Calu3 (cell line): ENCODE results near the gene KCNIP2. TPM values are rescaled to one million over a fixed set of nuclear protein-coding genes. Genes with fewer than 3 reads are reported as not detected.

Experiments used
- BruUV-seq: library from RNA; stranded (reverse); fragments of 400-500 nt; replicated peaks from 2 replicates; lab custom pipeline; 2021; lab: Mats Ljungman, UMichigan
- CTCF ChIA-PET: fragments of 300-600 bp; sonication (Branson Sonifier 250); formaldehyde crosslinking; loops from one replicate; lab custom pipeline; 2022; ENCODE audit warnings: antibody characterized with exemption; lab: Charles Lee
- DNase-seq: peaks from one replicate; pipeline ENCODE4 v3.0.0; 2022
- H3K27ac Mint-ChIP-seq: one replicate; pipeline ENCODE4 v1.8.0; 2022; ENCODE audit warnings: mixed read lengths; ENCODE audit not compliant: unreplicated experiment
- H3K27me3 Mint-ChIP-seq: one replicate; pipeline ENCODE4 v1.8.0; 2022; ENCODE audit warnings: mixed read lengths; ENCODE audit not compliant: unreplicated experiment
- H3K36me3 Mint-ChIP-seq: one replicate; pipeline ENCODE4 v1.8.0; 2022; ENCODE audit warnings: mild to moderate bottlenecking, moderate library complexity, mixed read lengths; ENCODE audit not compliant: insufficient read depth, unreplicated experiment
- H3K4me1 Mint-ChIP-seq: one replicate; pipeline ENCODE4 v1.8.0; 2022; ENCODE audit warnings: mild to moderate bottlenecking, low read depth, mixed read lengths; ENCODE audit not compliant: unreplicated experiment
- H3K4me3 Mint-ChIP-seq: one replicate; pipeline ENCODE4 v1.8.0; 2022; ENCODE audit warnings: mild to moderate bottlenecking, low read depth, moderate library complexity, mixed read lengths; ENCODE audit not compliant: unreplicated experiment
- H3K9me3 Mint-ChIP-seq: one replicate; pipeline ENCODE4 v1.8.0; 2022; ENCODE audit warnings: low read depth, mixed read lengths; ENCODE audit not compliant: unreplicated experiment
- CTCF ChIP-seq: fragments of 200-600 bp; IDR thresholded peaks from one replicate; pipeline ENCODE4 v1.8.0; 2022; ENCODE audit warnings: antibody characterized with exemption; ENCODE audit not compliant: unreplicated experiment
- intact Hi-C: fragments of 100-400 bp; cut with micrococcal nuclease; formaldehyde crosslinking; loops from one replicate; pipeline ENCODE4 v1.10.0; 2022; ENCODE audit not compliant: unreplicated experiment
- total RNA-seq: library from RNA; stranded (reverse); gene quantifications from 2 replicates; pipeline ENCODE4 v1.2.3, GENCODE V29; 2022

Gene KCNIP2
- total RNA-seq, 1 experiment from 2014 or later = 4.8 TPM

GRCh38 chr10:101888251-101888949 lies 44.8 kb upstream of the KCNIP2 start:
- no peak for TF ChIP-seq CTCF
- Mint-ChIP-seq H3K4me1 (peaks cover 4% of the 10 kb centered on the region), H3K4me3 (no peak overlapping the region), H3K9me3 (no peaks in the 10 kb centered on the region), H3K27ac (no peak overlapping the region), H3K36me3 (no peaks in the 10 kb centered on the region), H3K27me3 (no peaks in the 10 kb centered on the region)
- CTCF ChIA-PET = interaction anchor here (0.9 to 1.3 kb wide), 2 partner anchors 107 to 122 kb away, joined by 3 to 4 read pairs; no protein-coding TSS in a partner anchor
- BruUV-seq = no TSS peak
- no peak for DNase-seq
- intact Hi-C loops = no loop called here

GRCh38 chr10:101887775-101888174 lies 44.2 kb upstream of the KCNIP2 start:
- Mint-ChIP-seq H3K4me3 (no peak overlapping the region), H3K9me3 (no peaks in the 10 kb centered on the region), H3K4me1 (no peaks in the 10 kb centered on the region), H3K27ac (no peak overlapping the region), H3K27me3 (no peaks in the 10 kb centered on the region), H3K36me3 (no peaks in the 10 kb centered on the region)
- intact Hi-C loops = no loop called here
- CTCF ChIA-PET = interaction anchor here (0.9 to 1.3 kb wide), 2 partner anchors 108 to 122 kb away, joined by 3 to 4 read pairs; no protein-coding TSS in a partner anchor
- DNase-seq = no peak
- no TSS peak for BruUV-seq
- TF ChIP-seq CTCF = no peak

GRCh38 chr10:101886521-101887312 lies 43.1 kb upstream of the KCNIP2 start:
- H3K27ac Mint-ChIP-seq = no peak overlapping the region
- no TSS peak for BruUV-seq
- no peak for TF ChIP-seq CTCF
- DNase-seq = no peak
- no peaks in the 10 kb centered on the region for H3K4me1 Mint-ChIP-seq
- intact Hi-C loops = no loop called here
- no peaks in the 10 kb centered on the region for H3K36me3 Mint-ChIP-seq
- H3K9me3 Mint-ChIP-seq = no peaks in the 10 kb centered on the region
- H3K27me3 Mint-ChIP-seq = no peaks in the 10 kb centered on the region
- H3K4me3 Mint-ChIP-seq = no peak overlapping the region
- CTCF ChIA-PET = interaction anchor here (0.6 to 2.2 kb wide), 2 partner anchors 27 to 123 kb away, joined by 6 to 12 read pairs; no protein-coding TSS in a partner anchor

- no peak for TF ChIP-seq CTCF
- DNase-seq = no peak
- intact Hi-C loops = no loop called here
- Mint-ChIP-seq H3K27ac (no peak overlapping the region), H3K27me3 (no peaks in the 10 kb centered on the region), H3K36me3 (no peaks in the 10 kb centered on the region), H3K4me3 (no peak overlapping the region), H3K9me3 (no peaks in the 10 kb centered on the region), H3K4me1 (no peaks in the 10 kb centered on the region)
- no TSS peak for BruUV-seq
- CTCF ChIA-PET = interaction anchor here (0.6 kb wide), 1 partner anchor 65 kb away, joined by 4 read pairs; no protein-coding TSS in a partner anchor
Measured at GRCh38 chr10:101881036-101881774, 37.6 kb upstream of the KCNIP2 start.
